HEK293T (cell line): ENCODE data around the gene PDE4B.

ENCODE experiments used
- BHLHE40 ChIP-seq: fragments of 450-650 bp; IDR thresholded peaks from 2 replicates; pipeline ENCODE4 v1.6.1; 2016; ENCODE audit warnings: mild to moderate bottlenecking, moderate library complexity, borderline replicate concordance
- FOXK2 ChIP-seq: fragments of 450-650 bp; IDR thresholded peaks from 2 replicates; pipeline ENCODE4 v1.6.1; 2016; ENCODE audit warnings: mild to moderate bottlenecking
- FOXM1 ChIP-seq: fragments of 450-650 bp; IDR thresholded peaks from 2 replicates; pipeline ENCODE4 v1.6.1; 2017; ENCODE audit warnings: mild to moderate bottlenecking, borderline replicate concordance
- SUZ12 ChIP-seq: fragments of 450-650 bp; IDR thresholded peaks from 2 replicates; pipeline ENCODE4 v1.6.1; 2016; ENCODE audit warnings: mild to moderate bottlenecking
- TARDBP ChIP-seq: fragments of 450-650 bp; IDR thresholded peaks from 2 replicates; pipeline ENCODE4 v1.6.1; 2016
- TF ChIP-seq, protein P1 (sequence below): fragments of 450-650 bp; IDR thresholded peaks from 2 replicates; pipeline ENCODE4 v1.6.1; 2016

DNA sequence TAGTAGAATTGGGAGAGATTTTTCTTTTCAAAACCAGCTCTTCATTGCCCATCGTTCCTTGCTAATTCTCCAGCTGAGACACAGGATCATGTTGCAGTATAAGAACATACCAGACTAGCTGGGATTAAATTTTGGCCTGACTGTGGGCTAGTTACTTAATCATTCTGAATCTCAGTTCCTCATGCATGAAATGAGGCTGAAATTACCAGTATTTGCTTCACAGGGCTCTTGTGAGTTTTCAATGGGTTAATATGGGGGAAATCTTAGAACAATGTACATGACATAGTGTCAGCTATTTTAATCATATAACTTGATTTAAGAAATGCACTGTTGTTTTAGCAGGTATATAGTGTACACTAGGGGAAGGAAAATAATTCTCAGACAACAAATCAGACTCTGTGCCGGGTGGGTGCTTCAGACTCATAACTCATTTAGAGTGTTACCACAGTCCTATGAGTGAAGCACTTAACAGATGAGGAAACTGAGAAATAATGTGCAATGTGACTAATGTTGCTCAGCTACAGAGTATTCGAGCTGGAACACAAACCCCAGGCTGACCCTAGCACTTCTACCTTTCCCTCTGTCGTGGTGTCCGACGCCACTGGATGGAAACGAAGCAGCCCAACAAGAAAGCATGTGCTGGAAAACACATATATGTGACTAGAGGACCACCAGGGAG lies 603.7 kb downstream of the PDE4B start:
- TF ChIP-seq FOXK2 (no peak), BHLHE40 (no peak), SUZ12 (no peak), FOXM1 (no peak), TARDBP (no peak)
- TF ChIP-seq, protein P1, sequence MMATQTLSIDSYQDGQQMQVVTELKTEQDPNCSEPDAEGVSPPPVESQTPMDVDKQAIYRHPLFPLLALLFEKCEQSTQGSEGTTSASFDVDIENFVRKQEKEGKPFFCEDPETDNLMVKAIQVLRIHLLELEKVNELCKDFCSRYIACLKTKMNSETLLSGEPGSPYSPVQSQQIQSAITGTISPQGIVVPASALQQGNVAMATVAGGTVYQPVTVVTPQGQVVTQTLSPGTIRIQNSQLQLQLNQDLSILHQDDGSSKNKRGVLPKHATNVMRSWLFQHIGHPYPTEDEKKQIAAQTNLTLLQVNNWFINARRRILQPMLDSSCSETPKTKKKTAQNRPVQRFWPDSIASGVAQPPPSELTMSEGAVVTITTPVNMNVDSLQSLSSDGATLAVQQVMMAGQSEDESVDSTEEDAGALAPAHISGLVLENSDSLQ, result no peak
